ENCODE measurements around the gene CKAP2L. TPM values are rescaled to one million over a fixed set of nuclear protein-coding genes. Genes with fewer than 3 reads are reported as not detected.

The CKAP2L gene
- total and polyA plus RNA-seq, 5 donors from 2014 or later: 0.43 to 3.4 (median 0.95) TPM

GRCh38 chr2:112767693-112768330 lies 3.4 kb upstream of the CKAP2L start:
- H3K9me3 Mint-ChIP-seq: no peaks in the 10 kb centered on the region
- no peaks in the 10 kb centered on the region for H3K36me3 Mint-ChIP-seq
- peak overlapping the region; percentile 80 for H3K4me3 ChIP-seq (ENCODE audit: low read depth, low read length)
- no peaks in the 10 kb centered on the region for H3K9me3 ChIP-seq (ENCODE audit: control insufficient read depth in 2 of 2, low read length in 2 of 2)
- ATAC-seq (ENCODE audit: low read depth in 2 of 2) (no peak), DNase-seq (peak in 1 of 3 donors; percentile 45)
- no peaks in the 10 kb centered on the region for H3K36me3 ChIP-seq (ENCODE audit: control insufficient read depth, insufficient read depth, low read length)
- no peaks in the 10 kb centered on the region for H3K27me3 ChIP-seq (ENCODE audit: control insufficient read depth, insufficient read depth, low read length)
- H3K27me3 Mint-ChIP-seq: peaks cover 5% of the 10 kb centered on the region
- H3K27ac Mint-ChIP-seq: peak overlapping the region; percentile 60 to 79 (median 75)
- H3K27ac ChIP-seq (ENCODE audit: insufficient read depth, low read length, poor library complexity, severe bottlenecking): peak overlapping the region; percentile 44
- peak overlapping the region; percentile 70 to 84 (median 74) for H3K4me3 Mint-ChIP-seq
- peaks cover 14 to 44% (median 30%) of the 10 kb centered on the region in 4 donors for H3K4me1 Mint-ChIP-seq
- H3K4me1 ChIP-seq (ENCODE audit: control insufficient read depth, insufficient read depth, low read length, poor library complexity, severe bottlenecking): peaks cover 20% of the 10 kb centered on the region

- Histone ChIP-seq H3K4me1 (ENCODE audit: control insufficient read depth, insufficient read depth, low read length, poor library complexity, severe bottlenecking) (peaks cover 20% of the 10 kb centered on the region), H3K27ac (ENCODE audit: insufficient read depth, low read length, poor library complexity, severe bottlenecking) (peak overlapping the region; percentile 54), H3K4me3 (ENCODE audit: low read depth, low read length) (peak overlapping the region; percentile 92), H3K27me3 (ENCODE audit: control insufficient read depth, insufficient read depth, low read length) (no peaks in the 10 kb centered on the region), H3K9me3 (ENCODE audit: control insufficient read depth in 2 of 2, low read length in 2 of 2) (no peaks in the 10 kb centered on the region), H3K36me3 (ENCODE audit: control insufficient read depth, insufficient read depth, low read length) (no peaks in the 10 kb centered on the region)
- Mint-ChIP-seq H3K36me3 (no peaks in the 10 kb centered on the region), H3K27ac (peak overlapping the region in 2 of 3 donors; percentile 68 to 93), H3K27me3 (peaks cover 5% of the 10 kb centered on the region), H3K9me3 (no peaks in the 10 kb centered on the region), H3K4me1 (peaks cover 18 to 57% (median 33%) of the 10 kb centered on the region in 4 donors), H3K4me3 (peak overlapping the region; percentile 95 to 100 (median 97))
- ATAC-seq (ENCODE audit: low read depth in 2 of 2): no peak
- DNase-seq: no peak
Measured at GRCh38 chr2:112765251-112765650, 842 bp upstream of the CKAP2L start.

DNA sequence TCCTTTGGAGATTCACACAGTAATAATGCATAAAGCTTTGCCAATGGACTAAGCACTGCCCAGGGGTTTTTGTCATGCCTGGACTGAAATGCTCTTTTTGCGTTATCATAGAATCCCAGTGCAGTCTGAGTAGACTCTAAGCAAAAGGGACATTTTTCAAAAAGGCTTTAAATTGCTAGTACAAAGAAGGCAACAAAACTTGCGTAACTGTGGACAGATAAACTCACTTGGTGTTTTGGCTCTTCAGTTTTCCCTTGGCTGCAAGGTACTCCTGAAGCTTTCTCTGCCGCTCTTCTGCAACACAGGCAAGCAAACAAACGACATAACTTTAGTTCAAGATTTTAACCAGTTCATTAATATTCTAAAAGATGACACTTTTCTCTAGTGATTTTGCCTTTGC lies 2.1 kb downstream of the CKAP2L start:
- peak overlapping the region in 3 of 4 donors; percentile 33 to 100 (median 97) for H3K4me3 Mint-ChIP-seq
- DNase-seq (no peak), ATAC-seq (ENCODE audit: low read depth in 2 of 2) (no peak)
- no peaks in the 10 kb centered on the region for H3K9me3 Mint-ChIP-seq
- peaks cover 5% of the 10 kb centered on the region for H3K27me3 Mint-ChIP-seq
- Histone ChIP-seq H3K36me3 (ENCODE audit: control insufficient read depth, insufficient read depth, low read length) (no peaks in the 10 kb centered on the region), H3K4me1 (ENCODE audit: control insufficient read depth, insufficient read depth, low read length, poor library complexity, severe bottlenecking) (peaks cover 31% of the 10 kb centered on the region), H3K27me3 (ENCODE audit: control insufficient read depth, insufficient read depth, low read length) (no peaks in the 10 kb centered on the region), H3K9me3 (ENCODE audit: control insufficient read depth in 2 of 2, low read length in 2 of 2) (no peaks in the 10 kb centered on the region), H3K4me3 (ENCODE audit: low read depth, low read length) (no peak overlapping the region), H3K27ac (ENCODE audit: insufficient read depth, low read length, poor library complexity, severe bottlenecking) (no peak overlapping the region)
- peaks cover 8 to 60% (median 25%) of the 10 kb centered on the region in 4 donors for H3K4me1 Mint-ChIP-seq
- no peaks in the 10 kb centered on the region for H3K36me3 Mint-ChIP-seq
- H3K27ac Mint-ChIP-seq: no peak overlapping the region

- H3K27ac ChIP-seq (ENCODE audit: insufficient read depth, low read length, poor library complexity, severe bottlenecking): no peak overlapping the region
- DNase-seq (no peak), ATAC-seq (ENCODE audit: low read depth in 2 of 2) (no peak)
- Mint-ChIP-seq H3K9me3 (no peaks in the 10 kb centered on the region), H3K36me3 (no peaks in the 10 kb centered on the region), H3K27ac (no peak overlapping the region), H3K4me1 (peaks cover 13 to 72% (median 31%) of the 10 kb centered on the region in 4 donors), H3K27me3 (peaks cover 5% of the 10 kb centered on the region), H3K4me3 (no peak overlapping the region)
- no peaks in the 10 kb centered on the region for H3K9me3 ChIP-seq (ENCODE audit: control insufficient read depth in 2 of 2, low read length in 2 of 2)
- H3K4me1 ChIP-seq (ENCODE audit: control insufficient read depth, insufficient read depth, low read length, poor library complexity, severe bottlenecking): peaks cover 39% of the 10 kb centered on the region
- H3K27me3 ChIP-seq (ENCODE audit: control insufficient read depth, insufficient read depth, low read length): no peaks in the 10 kb centered on the region
- H3K4me3 ChIP-seq (ENCODE audit: low read depth, low read length): no peak overlapping the region
- H3K36me3 ChIP-seq (ENCODE audit: control insufficient read depth, insufficient read depth, low read length): no peaks in the 10 kb centered on the region
Measured at GRCh38 chr2:112760149-112760548, 4.3 kb downstream of the CKAP2L start.

GRCh38 chr2:112758711-112759110 lies 5.7 kb downstream of the CKAP2L start:
- Mint-ChIP-seq H3K27me3 (no peaks in the 10 kb centered on the region), H3K4me3 (no peak overlapping the region), H3K9me3 (no peaks in the 10 kb centered on the region), H3K36me3 (no peaks in the 10 kb centered on the region), H3K27ac (no peak overlapping the region), H3K4me1 (peaks cover 9 to 71% (median 27%) of the 10 kb centered on the region in 4 donors)
- Histone ChIP-seq H3K9me3 (ENCODE audit: control insufficient read depth in 2 of 2, low read length in 2 of 2) (no peaks in the 10 kb centered on the region), H3K36me3 (ENCODE audit: control insufficient read depth, insufficient read depth, low read length) (no peaks in the 10 kb centered on the region), H3K4me3 (ENCODE audit: low read depth, low read length) (no peak overlapping the region), H3K4me1 (ENCODE audit: control insufficient read depth, insufficient read depth, low read length, poor library complexity, severe bottlenecking) (peaks cover 35% of the 10 kb centered on the region), H3K27ac (ENCODE audit: insufficient read depth, low read length, poor library complexity, severe bottlenecking) (no peak overlapping the region), H3K27me3 (ENCODE audit: control insufficient read depth, insufficient read depth, low read length) (no peaks in the 10 kb centered on the region)
- no peak for DNase-seq
- no peak for ATAC-seq (ENCODE audit: low read depth in 2 of 2)

DNA sequence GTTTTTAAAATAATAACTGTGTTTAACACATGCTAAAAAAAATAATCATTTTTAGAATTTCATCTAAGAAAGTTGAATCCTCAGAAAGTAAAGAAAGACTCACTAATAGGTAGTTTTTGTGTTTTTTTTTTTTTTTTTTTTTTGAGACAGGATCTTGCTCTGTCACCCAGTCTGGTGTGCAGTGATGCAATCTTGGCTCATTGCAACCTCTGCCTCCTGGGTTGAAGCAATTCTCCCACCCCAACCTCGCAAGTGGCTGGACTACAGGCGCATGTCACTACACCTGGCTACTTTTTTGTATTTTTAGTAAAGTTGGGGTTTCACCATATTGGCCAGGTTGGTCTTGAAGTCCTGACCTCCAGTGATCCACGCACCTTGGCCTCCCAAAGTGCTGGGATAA lies 7.1 kb downstream of the CKAP2L start:
- H3K4me3 Mint-ChIP-seq: no peak overlapping the region
- no peak overlapping the region for H3K27ac ChIP-seq (ENCODE audit: insufficient read depth, low read length, poor library complexity, severe bottlenecking)
- peaks cover 8 to 64% (median 24%) of the 10 kb centered on the region in 4 donors for H3K4me1 Mint-ChIP-seq
- H3K27me3 Mint-ChIP-seq: no peaks in the 10 kb centered on the region
- no peaks in the 10 kb centered on the region for H3K36me3 Mint-ChIP-seq
- no peak overlapping the region for H3K27ac Mint-ChIP-seq
- H3K36me3 ChIP-seq (ENCODE audit: control insufficient read depth, insufficient read depth, low read length): no peaks in the 10 kb centered on the region
- H3K9me3 Mint-ChIP-seq: no peaks in the 10 kb centered on the region
- H3K4me3 ChIP-seq (ENCODE audit: low read depth, low read length): no peak overlapping the region
- H3K4me1 ChIP-seq (ENCODE audit: control insufficient read depth, insufficient read depth, low read length, poor library complexity, severe bottlenecking): peaks cover 27% of the 10 kb centered on the region
- DNase-seq (no peak), ATAC-seq (ENCODE audit: low read depth in 2 of 2) (no peak)
- no peaks in the 10 kb centered on the region for H3K27me3 ChIP-seq (ENCODE audit: control insufficient read depth, insufficient read depth, low read length)
- H3K9me3 ChIP-seq (ENCODE audit: control insufficient read depth in 2 of 2, low read length in 2 of 2): no peaks in the 10 kb centered on the region

- DNase-seq (no peak), ATAC-seq (ENCODE audit: low read depth in 2 of 2) (no peak)
- Mint-ChIP-seq H3K27ac (peak overlapping the region; percentile 12 to 78 (median 52)), H3K27me3 (no peaks in the 10 kb centered on the region), H3K4me3 (peak overlapping the region; percentile 1 to 42 (median 14)), H3K36me3 (no peaks in the 10 kb centered on the region), H3K4me1 (peaks cover 6 to 69% (median 26%) of the 10 kb centered on the region in 4 donors), H3K9me3 (no peaks in the 10 kb centered on the region)
- Histone ChIP-seq H3K4me1 (ENCODE audit: control insufficient read depth, insufficient read depth, low read length, poor library complexity, severe bottlenecking) (peaks cover 27% of the 10 kb centered on the region), H3K27ac (ENCODE audit: insufficient read depth, low read length, poor library complexity, severe bottlenecking) (no peak overlapping the region), H3K4me3 (ENCODE audit: low read depth, low read length) (peak overlapping the region; percentile 46), H3K9me3 (ENCODE audit: control insufficient read depth in 2 of 2, low read length in 2 of 2) (no peaks in the 10 kb centered on the region), H3K36me3 (ENCODE audit: control insufficient read depth, insufficient read depth, low read length) (no peaks in the 10 kb centered on the region), H3K27me3 (ENCODE audit: control insufficient read depth, insufficient read depth, low read length) (no peaks in the 10 kb centered on the region)
Measured at GRCh38 chr2:112756207-112756606, 8.2 kb downstream of the CKAP2L start.

DNA sequence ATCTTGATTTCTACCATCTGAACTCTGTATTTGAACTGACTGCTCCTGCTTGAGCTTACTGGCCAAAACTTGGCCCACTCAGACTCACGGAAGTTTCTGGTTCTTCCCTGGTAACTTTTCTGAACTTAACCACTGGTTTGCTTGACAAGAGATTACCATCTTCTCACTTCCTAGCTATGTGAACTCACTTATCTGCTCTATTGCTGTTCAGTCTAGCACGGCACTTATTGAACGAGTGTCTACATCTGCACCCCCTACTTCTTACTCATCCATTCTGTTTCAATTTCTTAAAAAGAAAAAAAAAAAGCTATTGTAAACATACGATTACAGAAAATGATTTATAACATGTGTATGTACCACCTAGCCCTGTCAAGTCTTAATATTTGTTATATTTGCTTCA lies 9.0 kb downstream of the CKAP2L start:
- Histone ChIP-seq H3K9me3 (ENCODE audit: control insufficient read depth in 2 of 2, low read length in 2 of 2) (no peaks in the 10 kb centered on the region), H3K4me1 (ENCODE audit: control insufficient read depth, insufficient read depth, low read length, poor library complexity, severe bottlenecking) (peaks cover 28% of the 10 kb centered on the region), H3K27me3 (ENCODE audit: control insufficient read depth, insufficient read depth, low read length) (no peaks in the 10 kb centered on the region), H3K36me3 (ENCODE audit: control insufficient read depth, insufficient read depth, low read length) (no peaks in the 10 kb centered on the region), H3K4me3 (ENCODE audit: low read depth, low read length) (peak overlapping the region; percentile 46), H3K27ac (ENCODE audit: insufficient read depth, low read length, poor library complexity, severe bottlenecking) (peak overlapping the region; percentile 14)
- H3K9me3 Mint-ChIP-seq: no peaks in the 10 kb centered on the region
- no peaks in the 10 kb centered on the region for H3K27me3 Mint-ChIP-seq
- peaks cover 6 to 66% (median 27%) of the 10 kb centered on the region in 4 donors for H3K4me1 Mint-ChIP-seq
- no peak for ATAC-seq (ENCODE audit: low read depth in 2 of 2)
- no peaks in the 10 kb centered on the region for H3K36me3 Mint-ChIP-seq
- peak overlapping the region in 2 of 3 donors; percentile 67 to 78 for H3K27ac Mint-ChIP-seq
- H3K4me3 Mint-ChIP-seq: no peak overlapping the region
- DNase-seq: no peak
